GM19240 (cell line): Measurements from ENCODE around the gene C2CD2.
"Not testable (repeated sequence)": the region's sequence is repeated elsewhere in the genome, so short reads cannot be mapped to it uniquely, and the experiment has no call there.

Source experiments
- DNase-seq: peaks from one replicate; pipeline ENCODE4 v3.0.0; 2011; ENCODE audit warnings: low spot score; ENCODE audit not compliant: insufficient read length

Gene C2CD2

GRCh38 chr21:41953831-41954653, at the start of gene C2CD2:
C2CD2 (minus strand) TSS chr21:41954018; CDS start chr21:41953648, 370 bp downstream.
- DNase-seq, result peak; percentile 72

GRCh38 chr21:42003051-42003461, 49.2 kb upstream of the C2CD2 start:
- no peak for DNase-seq

- peak; percentile 25 for DNase-seq
Measured at GRCh38 chr21:42002421-42002958, 48.7 kb upstream of the C2CD2 start.

- no peak for DNase-seq
Measured at GRCh38 chr21:42001781-42002180, 48.0 kb upstream of the C2CD2 start.

- DNase-seq, result no peak
Measured at GRCh38 chr21:42000908-42001307, 47.1 kb upstream of the C2CD2 start.

GRCh38 chr21:41997657-41998056, 43.8 kb upstream of the C2CD2 start:
- no peak for DNase-seq

GRCh38 chr21:41995577-41995976, 41.8 kb upstream of the C2CD2 start:
- no peak for DNase-seq

- not testable (repeated sequence) for DNase-seq
Measured at GRCh38 chr21:41994613-41995012, 40.8 kb upstream of the C2CD2 start.

GRCh38 chr21:41993744-41994143, 39.9 kb upstream of the C2CD2 start:
- no peak for DNase-seq

- DNase-seq, result no peak
Measured at GRCh38 chr21:41992576-41992975, 38.8 kb upstream of the C2CD2 start.

- no peak for DNase-seq
Measured at GRCh38 chr21:41991659-41992058, 37.8 kb upstream of the C2CD2 start.

- no peak for DNase-seq
Measured at GRCh38 chr21:41989698-41990097, 35.9 kb upstream of the C2CD2 start.

GRCh38 chr21:41987310-41987709, 33.5 kb upstream of the C2CD2 start:
- no peak for DNase-seq

GRCh38 chr21:41985662-41986416, 32.0 kb upstream of the C2CD2 start:
- DNase-seq, result no peak

- DNase-seq, result no peak
Measured at GRCh38 chr21:41983229-41983628, 29.4 kb upstream of the C2CD2 start.

GRCh38 chr21:41980561-41980960, 26.7 kb upstream of the C2CD2 start:
- DNase-seq, result no peak

GRCh38 chr21:41979751-41980369, 26.0 kb upstream of the C2CD2 start:
- DNase-seq, result no peak

GRCh38 chr21:41979335-41979734, 25.5 kb upstream of the C2CD2 start:
- DNase-seq, result no peak

- no peak for DNase-seq
Measured at GRCh38 chr21:41977034-41977950, 23.5 kb upstream of the C2CD2 start.

- no peak for DNase-seq
Measured at GRCh38 chr21:41976611-41977010, 22.8 kb upstream of the C2CD2 start.
